ENCODE results near the gene SLC6A18.

SLC6A18 gene, protein sequence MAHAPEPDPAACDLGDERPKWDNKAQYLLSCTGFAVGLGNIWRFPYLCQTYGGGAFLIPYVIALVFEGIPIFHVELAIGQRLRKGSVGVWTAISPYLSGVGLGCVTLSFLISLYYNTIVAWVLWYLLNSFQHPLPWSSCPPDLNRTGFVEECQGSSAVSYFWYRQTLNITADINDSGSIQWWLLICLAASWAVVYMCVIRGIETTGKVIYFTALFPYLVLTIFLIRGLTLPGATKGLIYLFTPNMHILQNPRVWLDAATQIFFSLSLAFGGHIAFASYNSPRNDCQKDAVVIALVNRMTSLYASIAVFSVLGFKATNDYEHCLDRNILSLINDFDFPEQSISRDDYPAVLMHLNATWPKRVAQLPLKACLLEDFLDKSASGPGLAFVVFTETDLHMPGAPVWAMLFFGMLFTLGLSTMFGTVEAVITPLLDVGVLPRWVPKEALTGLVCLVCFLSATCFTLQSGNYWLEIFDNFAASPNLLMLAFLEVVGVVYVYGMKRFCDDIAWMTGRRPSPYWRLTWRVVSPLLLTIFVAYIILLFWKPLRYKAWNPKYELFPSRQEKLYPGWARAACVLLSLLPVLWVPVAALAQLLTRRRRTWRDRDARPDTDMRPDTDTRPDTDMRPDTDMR

GRCh38 chr5:1225081-1225480 is at the start of gene SLC6A18:
Gene SLC6A18, plus strand, starts transcription at chr5:1225381. Its CDS starts 97 bp downstream, at chr5:1225478.
- DNase-seq (ENCODE audit: insufficient read length, low spot score) (no peak), FAIRE-seq (no peak)
- TF ChIP-seq, protein P1, sequence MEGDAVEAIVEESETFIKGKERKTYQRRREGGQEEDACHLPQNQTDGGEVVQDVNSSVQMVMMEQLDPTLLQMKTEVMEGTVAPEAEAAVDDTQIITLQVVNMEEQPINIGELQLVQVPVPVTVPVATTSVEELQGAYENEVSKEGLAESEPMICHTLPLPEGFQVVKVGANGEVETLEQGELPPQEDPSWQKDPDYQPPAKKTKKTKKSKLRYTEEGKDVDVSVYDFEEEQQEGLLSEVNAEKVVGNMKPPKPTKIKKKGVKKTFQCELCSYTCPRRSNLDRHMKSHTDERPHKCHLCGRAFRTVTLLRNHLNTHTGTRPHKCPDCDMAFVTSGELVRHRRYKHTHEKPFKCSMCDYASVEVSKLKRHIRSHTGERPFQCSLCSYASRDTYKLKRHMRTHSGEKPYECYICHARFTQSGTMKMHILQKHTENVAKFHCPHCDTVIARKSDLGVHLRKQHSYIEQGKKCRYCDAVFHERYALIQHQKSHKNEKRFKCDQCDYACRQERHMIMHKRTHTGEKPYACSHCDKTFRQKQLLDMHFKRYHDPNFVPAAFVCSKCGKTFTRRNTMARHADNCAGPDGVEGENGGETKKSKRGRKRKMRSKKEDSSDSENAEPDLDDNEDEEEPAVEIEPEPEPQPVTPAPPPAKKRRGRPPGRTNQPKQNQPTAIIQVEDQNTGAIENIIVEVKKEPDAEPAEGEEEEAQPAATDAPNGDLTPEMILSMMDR (IDR thresholded peaks at IDR 0.05; ENCODE audit: insufficient read depth, missing control alignments): no peak

DNA sequence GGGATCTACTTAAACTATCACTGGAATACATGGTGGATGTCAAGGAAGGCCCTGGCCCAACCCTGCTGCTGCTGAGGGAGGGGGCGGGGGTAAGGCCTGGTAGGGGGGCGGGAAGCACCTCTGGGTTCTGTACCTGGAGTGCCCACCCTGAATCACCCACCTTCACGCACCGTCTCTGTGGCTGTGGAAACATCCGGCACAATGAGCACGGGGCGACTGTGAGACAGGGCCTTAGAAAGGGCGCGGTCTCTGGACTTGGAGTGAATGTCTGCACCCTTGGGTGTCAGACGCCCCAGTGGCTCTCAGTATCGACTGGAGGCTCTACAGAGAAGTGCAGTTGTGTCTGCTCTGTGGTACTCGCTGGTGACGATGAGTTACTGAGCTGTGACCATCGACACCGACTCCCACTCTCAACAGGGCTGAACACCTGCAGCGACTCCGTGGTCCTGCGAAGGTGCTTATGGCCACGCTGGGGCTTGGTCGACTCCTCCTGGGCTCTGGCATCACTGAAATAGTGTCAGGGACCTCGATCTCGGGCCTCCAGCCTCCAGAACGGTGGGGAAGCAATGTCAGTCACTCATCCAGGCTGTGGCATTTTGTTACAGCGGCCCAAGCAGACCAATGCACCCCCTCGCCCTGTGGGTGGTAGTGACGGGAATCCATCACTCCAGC is 49.2 kb upstream of the SLC6A18 start:
- FAIRE-seq: no peak
- TF ChIP-seq, protein P1 (IDR thresholded peaks at IDR 0.05; ENCODE audit: insufficient read depth, missing control alignments): no peak
- DNase-seq (ENCODE audit: insufficient read length, low spot score): no peak

GRCh38 chr5:1176473-1177391 is 48.4 kb upstream of the SLC6A18 start:
- DNase-seq (ENCODE audit: insufficient read length, low spot score) (no peak), FAIRE-seq (no peak)
- TF ChIP-seq, protein P1 (IDR thresholded peaks at IDR 0.05; ENCODE audit: insufficient read depth, missing control alignments): no peak

DNA sequence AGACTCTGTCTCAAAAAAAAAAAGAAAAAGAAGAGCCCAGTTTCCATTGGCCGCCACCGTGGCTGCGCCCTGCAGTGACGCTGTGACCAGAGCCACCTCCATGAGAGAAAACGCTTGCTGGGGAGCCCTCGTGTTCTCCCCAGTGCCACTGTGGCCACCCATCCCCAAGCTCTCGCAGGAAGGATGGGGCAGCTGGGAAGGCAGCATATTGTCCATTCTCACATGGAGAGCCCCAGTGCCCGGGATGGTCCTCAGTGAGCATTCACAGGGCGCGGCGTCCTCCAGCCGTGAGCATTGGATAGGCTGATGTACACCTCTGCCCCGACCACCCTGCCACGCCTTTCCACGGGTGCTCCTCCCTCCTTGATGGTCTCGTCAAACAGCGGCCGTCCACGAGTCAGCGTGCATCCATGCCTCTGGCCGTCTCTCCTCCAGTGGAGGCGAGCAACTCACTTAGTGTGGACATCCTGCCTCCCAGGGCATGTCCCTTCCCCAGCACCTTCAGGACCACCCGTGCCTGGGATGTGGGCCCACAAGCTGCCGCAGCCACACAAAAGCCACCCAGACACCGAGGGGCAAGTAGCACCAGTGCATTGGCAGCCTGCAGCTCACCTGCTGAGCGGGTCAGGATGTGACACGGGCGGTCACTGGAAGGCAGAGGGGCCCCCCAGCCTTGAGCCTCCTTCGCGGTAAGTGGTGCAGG is 47.2 kb upstream of the SLC6A18 start:
- no peak for FAIRE-seq
- TF ChIP-seq, protein P1 (IDR thresholded peaks at IDR 0.05; ENCODE audit: insufficient read depth, missing control alignments): no peak
- no peak for DNase-seq (ENCODE audit: insufficient read length, low spot score)

DNA sequence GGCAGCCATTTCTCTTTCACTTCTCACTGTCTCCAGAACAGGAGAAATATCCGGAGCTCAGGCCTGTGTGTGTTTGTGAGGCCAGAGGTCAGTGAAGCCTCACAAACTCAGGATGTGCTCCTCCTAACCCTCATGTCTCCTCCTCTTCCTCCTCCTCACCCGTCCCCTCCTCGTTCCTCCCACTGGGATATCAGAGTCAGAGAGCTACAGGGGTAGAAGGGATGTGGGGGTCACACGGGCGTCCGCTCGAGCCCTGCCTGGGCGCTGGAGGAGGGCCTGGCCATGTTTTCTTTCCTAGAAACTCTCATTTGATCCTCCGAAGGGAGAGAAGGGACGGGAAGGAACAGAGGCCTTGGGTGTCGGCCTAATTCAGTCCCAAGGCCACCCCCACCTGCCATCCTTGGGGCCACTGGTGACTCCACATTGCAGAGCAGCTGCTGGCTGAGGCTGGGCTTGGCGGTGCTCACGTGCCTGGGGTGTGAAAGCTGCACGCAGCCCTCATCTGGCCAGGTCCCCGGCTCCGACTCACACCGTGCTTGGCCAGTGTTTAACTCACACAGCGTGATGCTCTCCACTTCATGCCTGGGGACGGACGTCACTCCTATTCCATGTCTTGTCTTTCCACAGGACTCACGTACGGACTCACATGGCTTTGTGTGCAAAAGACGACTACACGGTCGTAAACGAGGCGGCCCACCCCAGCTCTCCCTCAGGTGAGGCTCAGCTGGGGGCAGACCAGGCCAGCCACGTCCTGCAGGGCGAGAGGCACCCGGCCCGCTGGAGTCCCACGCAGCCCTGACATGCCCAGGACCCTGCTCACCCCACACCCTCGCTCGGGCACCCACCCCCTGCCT is 46.4 kb upstream of the SLC6A18 start:
- FAIRE-seq (no peak), DNase-seq (ENCODE audit: insufficient read length, low spot score) (no peak)
- TF ChIP-seq, protein P1 (IDR thresholded peaks at IDR 0.05; ENCODE audit: insufficient read depth, missing control alignments): no peak
